WTC11 (cell line): Measurements from ENCODE around the gene ST6GALNAC6. TPM values are rescaled to one million over a fixed set of nuclear protein-coding genes. Genes with fewer than 3 reads are reported as not detected.

Source experiments
- ATAC-seq: fragments of 200-7000 bp; cut with Tn5 transposase; 2 replicates; pipeline ENCODE4 v1.10.0; 2021; ENCODE audit warnings: mild to moderate bottlenecking, moderate library complexity
- CTCF ChIA-PET: fragments of 300-600 bp; sonication (Branson Sonifier 250); formaldehyde crosslinking; loops from one replicate; lab custom pipeline; 2021; ENCODE audit warnings: antibody characterized with exemption; lab: Charles Lee
- POLR2A ChIA-PET: fragments of 350-600 bp; sonication (Branson Sonifier 250); formaldehyde crosslinking; loops from one replicate; lab custom pipeline; 2021; ENCODE audit warnings: antibody characterized with exemption; lab: Charles Lee
- DNase-seq: peaks from one replicate; pipeline ENCODE4 v3.0.0; 2021; ENCODE audit warnings: low spot score
- H3K27ac Mint-ChIP-seq: 2 replicates; pipeline ENCODE4 v1.8.0; 2021; ENCODE audit warnings: mixed read lengths
- H3K27me3 Mint-ChIP-seq: 2 replicates; pipeline ENCODE4 v1.8.0; 2021; ENCODE audit warnings: low read depth, mild to moderate bottlenecking, moderate library complexity, mixed read lengths
- H3K36me3 Mint-ChIP-seq: 2 replicates; pipeline ENCODE4 v1.8.0; 2021; ENCODE audit warnings: mixed read lengths
- H3K4me1 Mint-ChIP-seq: 2 replicates; pipeline ENCODE4 v1.8.0; 2022; ENCODE audit warnings: mixed read lengths
- H3K4me3 Mint-ChIP-seq: 2 replicates; pipeline ENCODE4 v1.8.0; 2021; ENCODE audit warnings: mild to moderate bottlenecking, moderate library complexity, mixed read lengths
- H3K9me3 Mint-ChIP-seq: 2 replicates; pipeline ENCODE4 v1.8.0; 2021; ENCODE audit warnings: mixed read lengths
- CDX4 ChIP-seq: fragments of 250-450 bp; sonication (Bioruptor Pico); IDR thresholded peaks from 2 replicates; pipeline ENCODE4 v1.9.0; 2021; ENCODE audit warnings: moderate library complexity, mild to moderate bottlenecking, inconsistent platforms, borderline replicate concordance
- CREB1 ChIP-seq: sonication (generic); formaldehyde crosslinking; IDR thresholded peaks from 2 replicates; pipeline ENCODE4 v1.8.0; 2023; ENCODE audit warnings: mild to moderate bottlenecking, missing genetic modification reagents
- E2F4 ChIP-seq: sonication (generic); formaldehyde crosslinking; IDR thresholded peaks from 2 replicates; pipeline ENCODE4 v1.8.1; 2022; ENCODE audit warnings: low read depth, mild to moderate bottlenecking, moderate library complexity, missing genetic modification reagents, borderline replicate concordance
- FOXJ3 ChIP-seq: sonication (generic); formaldehyde crosslinking; IDR thresholded peaks from 2 replicates; pipeline ENCODE4 v1.9.0; 2021; ENCODE audit warnings: missing genetic modification reagents, mild to moderate bottlenecking, borderline replicate concordance
- GABPB1 ChIP-seq: sonication (generic); formaldehyde crosslinking; IDR thresholded peaks from 2 replicates; pipeline ENCODE4 v1.8.1; 2023; ENCODE audit warnings: mild to moderate bottlenecking, missing genetic modification reagents
- IRF1 ChIP-seq: sonication (generic); formaldehyde crosslinking; IDR thresholded peaks from 2 replicates; pipeline ENCODE4 v1.8.0; 2023; ENCODE audit warnings: missing genetic modification reagents
- IRF2 ChIP-seq: sonication (generic); formaldehyde crosslinking; IDR thresholded peaks from 2 replicates; pipeline ENCODE4 v1.8.0; 2022; ENCODE audit warnings: low read depth, missing genetic modification reagents, borderline replicate concordance
- MYBL2 ChIP-seq: sonication (generic); formaldehyde crosslinking; IDR thresholded peaks from 2 replicates; pipeline ENCODE4 v1.8.1; 2023; ENCODE audit warnings: mild to moderate bottlenecking, moderate library complexity, missing genetic modification reagents
- NFATC4 ChIP-seq: fragments of 250-450 bp; sonication (Bioruptor Pico); IDR thresholded peaks from 2 replicates; pipeline ENCODE4 v1.9.0; 2021; ENCODE audit warnings: mild to moderate bottlenecking
- NR1H2 ChIP-seq: sonication (generic); formaldehyde crosslinking; IDR thresholded peaks from 2 replicates; pipeline ENCODE4 v1.9.0; 2021; ENCODE audit warnings: mild to moderate bottlenecking, moderate library complexity, missing genetic modification reagents
- NR2C2 ChIP-seq: sonication (generic); formaldehyde crosslinking; IDR thresholded peaks from 2 replicates; pipeline ENCODE4 v1.8.0; 2022; ENCODE audit warnings: mild to moderate bottlenecking, missing genetic modification reagents
- SMAD4 ChIP-seq: sonication (generic); formaldehyde crosslinking; IDR thresholded peaks from 2 replicates; pipeline ENCODE4 v1.8.0; 2022; ENCODE audit warnings: mild to moderate bottlenecking, missing genetic modification reagents
- TEAD4 ChIP-seq: sonication (generic); formaldehyde crosslinking; IDR thresholded peaks from 2 replicates; pipeline ENCODE4 v1.8.0; 2022; ENCODE audit warnings: mild to moderate bottlenecking, missing genetic modification reagents
- USF1 ChIP-seq: sonication (generic); formaldehyde crosslinking; IDR thresholded peaks from 2 replicates; pipeline ENCODE4 v1.8.0; 2022; ENCODE audit warnings: mild to moderate bottlenecking, missing genetic modification reagents
- ZNF416 ChIP-seq: fragments of 250-450 bp; sonication (Bioruptor Pico); IDR thresholded peaks from 2 replicates; pipeline ENCODE4 v1.9.0; 2021; ENCODE audit warnings: mild to moderate bottlenecking, inconsistent platforms
- ZNF532 ChIP-seq: fragments of 250-450 bp; sonication (Bioruptor Pico); IDR thresholded peaks from 2 replicates; pipeline ENCODE4 v1.9.0; 2021; ENCODE audit warnings: mild to moderate bottlenecking, borderline replicate concordance
- total RNA-seq: library from RNA; stranded (reverse); gene quantifications from 3 replicates; pipeline ENCODE4 v1.2.3, GENCODE V29; 2021

The ST6GALNAC6 gene
- total RNA-seq, 1 experiment from 2014 or later: 47.5 TPM

GRCh38 chr9:127860779-127861178, 38.6 kb downstream of the ST6GALNAC6 start (continued):
- TF ChIP-seq NFATC4 (no peak), NR2C2 (CRISPR knock-in tag) (no peak)

GRCh38 chr9:127860260-127860659, 39.1 kb downstream of the ST6GALNAC6 start:
- TF ChIP-seq NR1H2 (CRISPR knock-in tag) (no peak), CDX4 (no peak)
- H3K4me1 Mint-ChIP-seq: 0 out of 2 replicates have a peak, but pooled peaks cover 2% of the 10 kb centered on the region
- H3K4me3 Mint-ChIP-seq: no peak overlapping the region
- DNase-seq: no peak
- no peak for ATAC-seq
- no peaks in the 10 kb centered on the region for H3K36me3 Mint-ChIP-seq
- ChIA-PET CTCF (interaction anchor here (2.2 kb wide), 1 partner anchor 10 kb away, joined by 16 read pairs; no protein-coding TSS in a partner anchor), POLR2A (no interaction called here)
- H3K27me3 Mint-ChIP-seq: no peaks in the 10 kb centered on the region
- H3K27ac Mint-ChIP-seq: no peak overlapping the region
- H3K9me3 Mint-ChIP-seq: no peaks in the 10 kb centered on the region

GRCh38 chr9:127858041-127858512, 41.3 kb downstream of the ST6GALNAC6 start:
- DNase-seq (no peak), ATAC-seq (no peak)
- Mint-ChIP-seq H3K9me3 (no peaks in the 10 kb centered on the region), H3K27ac (no peak overlapping the region), H3K4me3 (no peak overlapping the region), H3K27me3 (no peaks in the 10 kb centered on the region), H3K36me3 (no peaks in the 10 kb centered on the region), H3K4me1 (peaks cover 7% of the 10 kb centered on the region; the same call in 1 of the 2 replicates)
- CTCF ChIA-PET: interaction anchor here (8.1 kb wide), 1 partner anchor 11 kb away, joined by 79 read pairs; no protein-coding TSS in a partner anchor
- TF ChIP-seq IRF2 (CRISPR knock-in tag) (no peak), SMAD4 (CRISPR knock-in tag) (no peak), FOXJ3 (CRISPR knock-in tag) (no peak), ZNF416 (CRISPR knock-in tag) (no peak), CREB1 (no peak), IRF1 (CRISPR knock-in tag) (no peak), TEAD4 (CRISPR knock-in tag) (no peak), GABPB1 (CRISPR knock-in tag) (no peak), USF1 (CRISPR knock-in tag) (no peak), E2F4 (CRISPR knock-in tag) (no peak), ZNF532 (CRISPR knock-in tag) (no peak), MYBL2 (CRISPR knock-in tag) (no peak)
- POLR2A ChIA-PET: no interaction called here
